HG02798 (cell line): ENCODE results near the gene MYO1E.
A peak's percentile ranks its signal among the peaks of the same experiment; 100 is the strongest.
"Not testable (repeated sequence)": the region's sequence is repeated elsewhere in the genome, so short reads cannot be mapped to it uniquely, and the experiment has no call there.

ENCODE experiments used
- ATAC-seq: cut with Tn5 transposase; IDR thresholded peaks from one replicate; pipeline ENCODE4 v1.9.1; 2021; ENCODE audit warnings: mild to moderate bottlenecking; ENCODE audit not compliant: unreplicated experiment, poor library complexity

The MYO1E gene

GRCh38 chr15:59176653-59177316, 195.9 kb downstream of the MYO1E start:
- ATAC-seq: no peak

- ATAC-seq: peak; percentile 75
Measured at GRCh38 chr15:59174835-59175831, 197.5 kb downstream of the MYO1E start.

- ATAC-seq: no peak
Measured at GRCh38 chr15:59174151-59174834, 198.4 kb downstream of the MYO1E start.

- ATAC-seq: no peak
Measured at GRCh38 chr15:59173194-59173593, 199.5 kb downstream of the MYO1E start.

GRCh38 chr15:59172289-59172901, 200.3 kb downstream of the MYO1E start:
- ATAC-seq: no peak

GRCh38 chr15:59171067-59171397, 201.6 kb downstream of the MYO1E start:
- no peak for ATAC-seq

GRCh38 chr15:59170295-59171066, 202.2 kb downstream of the MYO1E start:
- no peak for ATAC-seq

- ATAC-seq: no peak
Measured at GRCh38 chr15:59169251-59169708, 203.4 kb downstream of the MYO1E start.

- no peak for ATAC-seq
Measured at GRCh38 chr15:59168536-59168935, 204.1 kb downstream of the MYO1E start.

GRCh38 chr15:59166601-59167265, 205.9 kb downstream of the MYO1E start:
- ATAC-seq: no peak

- no peak for ATAC-seq
Measured at GRCh38 chr15:59166166-59166565, 206.5 kb downstream of the MYO1E start.

- ATAC-seq: no peak
Measured at GRCh38 chr15:59165726-59166125, 206.9 kb downstream of the MYO1E start.

GRCh38 chr15:59162080-59162479, 210.6 kb downstream of the MYO1E start:
- not testable (repeated sequence) for ATAC-seq

- no peak for ATAC-seq
Measured at GRCh38 chr15:59160880-59161593, 211.6 kb downstream of the MYO1E start.

GRCh38 chr15:59159210-59159609, 213.5 kb downstream of the MYO1E start:
- no peak for ATAC-seq

GRCh38 chr15:59158701-59159034, 214.0 kb downstream of the MYO1E start:
- ATAC-seq: no peak

- no peak for ATAC-seq
Measured at GRCh38 chr15:59157840-59158700, 214.6 kb downstream of the MYO1E start.

GRCh38 chr15:59157396-59157795, 215.3 kb downstream of the MYO1E start:
- ATAC-seq: no peak
